ENCODE measurements around the gene MARCHF10.
A peak's percentile ranks its signal among the peaks of the same experiment; 100 is the strongest.

The MARCHF10 gene

GRCh38 chr17:62735044-62735651 lies 73.0 kb downstream of the MARCHF10 start:
- H3K9ac ChIP-seq = no peak overlapping the region
- no peak for TF ChIP-seq CTCF (IDR thresholded peaks at IDR 0.05)

GRCh38 chr17:62732125-62732524 lies 76.0 kb downstream of the MARCHF10 start:
- no peaks in the 10 kb centered on the region for H3K9me3 ChIP-seq (ENCODE audit: control insufficient read depth, low read length)
- no peaks in the 10 kb centered on the region for H3K36me3 ChIP-seq (ENCODE audit: control insufficient read depth, insufficient read depth, low read length)
- no peak overlapping the region for H3K4me2 ChIP-seq (ENCODE audit: low read length)
- H3K27me3 ChIP-seq (ENCODE audit: control insufficient read depth, insufficient read depth, low read length) = no peaks in the 10 kb centered on the region
- H2AFZ ChIP-seq = no peak overlapping the region
- no peak overlapping the region for H3K27ac ChIP-seq
- no peak overlapping the region for H3K9ac ChIP-seq
- H3K79me2 ChIP-seq = no peaks in the 10 kb centered on the region
- H3K4me3 ChIP-seq (ENCODE audit: low read depth, low read length) = no peak overlapping the region
- no peak for TF ChIP-seq CTCF (IDR thresholded peaks at IDR 0.05)
- H3K4me1 ChIP-seq = peaks cover 8% of the 10 kb centered on the region

More at GRCh38 chr17:62735044-62735651, 73.0 kb downstream of the MARCHF10 start:
- Histone ChIP-seq H3K79me2 (no peaks in the 10 kb centered on the region), H3K36me3 (ENCODE audit: control insufficient read depth, insufficient read depth, low read length) (no peaks in the 10 kb centered on the region), H3K27me3 (ENCODE audit: control insufficient read depth, insufficient read depth, low read length) (no peaks in the 10 kb centered on the region), H3K4me3 (ENCODE audit: low read depth, low read length) (no peak overlapping the region), H3K9me3 (ENCODE audit: control insufficient read depth, low read length) (no peaks in the 10 kb centered on the region), H3K4me1 (peaks cover 8% of the 10 kb centered on the region), H3K4me2 (ENCODE audit: low read length) (no peak overlapping the region), H2AFZ (peak overlapping the region; percentile 48), H3K27ac (no peak overlapping the region)

GRCh38 chr17:62727916-62728672 lies 80.0 kb downstream of the MARCHF10 start:
- H3K27me3 ChIP-seq (ENCODE audit: control insufficient read depth, insufficient read depth, low read length) = no peaks in the 10 kb centered on the region
- no peaks in the 10 kb centered on the region for H3K36me3 ChIP-seq (ENCODE audit: control insufficient read depth, insufficient read depth, low read length)
- H3K4me2 ChIP-seq (ENCODE audit: low read length) = no peak overlapping the region
- H3K79me2 ChIP-seq = no peaks in the 10 kb centered on the region
- no peak overlapping the region for H3K4me3 ChIP-seq (ENCODE audit: low read depth, low read length)
- TF ChIP-seq CTCF (IDR thresholded peaks at IDR 0.05) = no peak
- H3K27ac ChIP-seq = no peak overlapping the region
- no peak overlapping the region for H3K9ac ChIP-seq
- no peaks in the 10 kb centered on the region for H3K9me3 ChIP-seq (ENCODE audit: control insufficient read depth, low read length)
- no peak overlapping the region for H2AFZ ChIP-seq
- H3K4me1 ChIP-seq = peaks cover 13% of the 10 kb centered on the region

- Histone ChIP-seq H3K27me3 (ENCODE audit: control insufficient read depth, insufficient read depth, low read length) (no peaks in the 10 kb centered on the region), H3K36me3 (ENCODE audit: control insufficient read depth, insufficient read depth, low read length) (no peaks in the 10 kb centered on the region), H3K9me3 (ENCODE audit: control insufficient read depth, low read length) (no peaks in the 10 kb centered on the region), H3K27ac (no peak overlapping the region), H3K4me3 (ENCODE audit: low read depth, low read length) (no peak overlapping the region), H3K4me2 (ENCODE audit: low read length) (peak overlapping the region; percentile 52), H3K79me2 (no peaks in the 10 kb centered on the region), H3K4me1 (peaks cover 20% of the 10 kb centered on the region), H2AFZ (peak overlapping the region; percentile 0), H3K9ac (no peak overlapping the region)
- no peak for TF ChIP-seq CTCF (IDR thresholded peaks at IDR 0.05)
These were observed 82.3 kb downstream of the MARCHF10 start for GRCh38 chr17:62725791-62726249.
